HepG2 (cell line): ENCODE measurements around the gene C11orf91. TPM values are rescaled to one million over a fixed set of nuclear protein-coding genes. Genes with fewer than 3 reads are reported as not detected.

ENCODE experiments used
- ATAC-seq: fragments of 200-7000 bp; cut with Tn5 transposase; 3 replicates; pipeline ENCODE4 v1.9.1; 2020; ENCODE audit warnings: mild to moderate bottlenecking, moderate library complexity
- BruUV-seq: library from RNA; stranded (reverse); fragments of 400-500 nt; replicated peaks from 2 replicates; lab custom pipeline; 2021; lab: Mats Ljungman, UMichigan
- CTCF ChIA-PET: fragments of 300-600 bp; formaldehyde crosslinking; extraction: SDS; loops from one replicate; lab custom pipeline; 2021; ENCODE audit warnings: low total read pairs, inconsistent platforms, low intra/inter-chr PET ratio; lab: Yijun Ruan, JAX
- POLR2A ChIA-PET: fragments of 350-600 bp; sonication (Branson Sonifier 250); formaldehyde crosslinking; loops from one replicate; lab custom pipeline; 2020; ENCODE audit warnings: antibody characterized with exemption, inconsistent platforms; lab: Yijun Ruan, JAX
- DNase-seq: peaks from one replicate; pipeline ENCODE4 v3.0.0-alpha.2; 2015; ENCODE audit warnings: low spot score
- FAIRE-seq: peaks from 3 replicates; lab custom pipeline; 2011; peaks lifted over from hg19 to GRCh38; lab: Jason Lieb, UNC
- H2AFZ ChIP-seq: one replicate; pipeline ENCODE4 v1.6.1; 2011; ENCODE audit warnings: low read length, inconsistent platforms
- H3K27ac ChIP-seq: fragments of 300-600 bp; 3 replicates; pipeline ENCODE4 v1.8.0; 2011; ENCODE audit warnings: mixed run types, mild to moderate bottlenecking, mixed read lengths, low read length, inconsistent platforms; ENCODE audit not compliant: insufficient read depth; ENCODE audit errors: extremely low read length
- H3K27me3 ChIP-seq, 2 experiments: fragments of 200-600 bp in 1 of 2; 2 replicates in 1 of 2; 3 replicates in 1 of 2; pipeline versions ENCODE4 v1.6.0 to v1.8.0; 2011; ENCODE audit warnings: low read length in 2 of 2, mild to moderate bottlenecking in 2 of 2, moderate library complexity in 2 of 2, inconsistent platforms in 1 of 2; ENCODE audit not compliant: insufficient read depth in 2 of 2, control insufficient read depth in 1 of 2
- H3K36me3 ChIP-seq, 2 experiments: fragments of 200-600 bp in 1 of 2; replicated peaks in 1 of 2; 2 replicates in 1 of 2; 3 replicates in 1 of 2; pipeline versions ENCODE4 v1.5.1 to v1.8.0; 2011; ENCODE audit warnings: low read length in 2 of 2, inconsistent platforms in 1 of 2; ENCODE audit not compliant: insufficient read depth in 2 of 2, control insufficient read depth in 1 of 2
- H3K4me1 ChIP-seq: 2 replicates; pipeline ENCODE4 v1.5.1; 2012; ENCODE audit warnings: low read length, inconsistent platforms; ENCODE audit not compliant: insufficient read depth
- H3K4me2 ChIP-seq: 2 replicates; pipeline ENCODE4 v1.6.0; 2011; ENCODE audit warnings: low read depth, low read length, inconsistent platforms
- H3K4me3 ChIP-seq, 3 experiments: fragments of 200-600 bp in 1 of 3; sonication (generic), shearing (Covaris generic) in 1 of 3; replicated peaks in 1 of 3; 2 replicates each; pipeline ENCODE4 v1.5.1; 2011 to 2016; ENCODE audit warnings: low read length in 3 of 3, inconsistent platforms in 2 of 3, low read depth in 2 of 3, mild to moderate bottlenecking in 2 of 3, control low read depth in 1 of 3, mixed read lengths in 1 of 3; ENCODE audit not compliant: insufficient read depth in 1 of 3
- H3K79me2 ChIP-seq: one replicate; pipeline ENCODE4 v1.6.1; 2011; ENCODE audit warnings: low read length, inconsistent platforms; ENCODE audit not compliant: insufficient read depth
- H3K9ac ChIP-seq: 2 replicates; pipeline ENCODE4 v1.6.0; 2011; ENCODE audit warnings: mild to moderate bottlenecking, low read depth, low read length, inconsistent platforms; ENCODE audit not compliant: insufficient read depth
- H3K9me3 ChIP-seq: 2 replicates; pipeline ENCODE4 v1.5.1; 2012; ENCODE audit warnings: mild to moderate bottlenecking, low read length
- H4K20me1 ChIP-seq: 2 replicates; pipeline ENCODE4 v1.6.0; 2011; ENCODE audit warnings: inconsistent platforms, mild to moderate bottlenecking, low read length, moderate library complexity; ENCODE audit not compliant: insufficient read depth
- MLLT10 ChIP-seq: sonication (generic); formaldehyde crosslinking; IDR thresholded peaks from 2 replicates; pipeline ENCODE4 v1.4.0; 2020; ENCODE audit warnings: missing genetic modification reagents
- POLR2AphosphoS2 ChIP-seq: IDR thresholded peaks from 2 replicates; pipeline ENCODE4 v1.6.1; 2011; ENCODE audit warnings: low read depth, low read length, improper control_type of control experiment
- PRDM15 ChIP-seq: sonication (generic); formaldehyde crosslinking; IDR thresholded peaks from 2 replicates; pipeline ENCODE4 v1.4.0; 2020; ENCODE audit warnings: missing genetic modification reagents
- REST ChIP-seq, 2 experiments: IDR thresholded peaks; 2 replicates each; pipeline ENCODE4 v1.6.1; 2011 to 2012; ENCODE audit warnings: low read length in 2 of 2, borderline replicate concordance in 1 of 2, low read depth in 1 of 2, mild to moderate bottlenecking in 1 of 2, moderate library complexity in 1 of 2
- TERF1 ChIP-seq: sonication (generic); formaldehyde crosslinking; IDR thresholded peaks from 2 replicates; pipeline ENCODE4 v1.8.0; 2022; ENCODE audit warnings: mild to moderate bottlenecking, missing genetic modification reagents, moderate library complexity
- THAP9 ChIP-seq: sonication (generic); formaldehyde crosslinking; IDR thresholded peaks from 2 replicates; pipeline ENCODE4; 2020; ENCODE audit warnings: missing genetic modification reagents, mild to moderate bottlenecking, borderline replicate concordance
- ZNF207 ChIP-seq: fragments of 450-650 bp; IDR thresholded peaks from 2 replicates; pipeline ENCODE4 v1.6.1; 2016; ENCODE audit warnings: antibody characterized with exemption, borderline replicate concordance
- ZNF530 ChIP-seq: sonication (generic); formaldehyde crosslinking; IDR thresholded peaks from 2 replicates; pipeline ENCODE4 v1.5.0; 2020; ENCODE audit warnings: low read depth, mild to moderate bottlenecking, missing genetic modification reagents
- ZSCAN30 ChIP-seq: sonication (generic); formaldehyde crosslinking; IDR thresholded peaks from 2 replicates; pipeline ENCODE4 v1.5.0; 2020; ENCODE audit warnings: mild to moderate bottlenecking, missing genetic modification reagents
- WGBS: methylation state at CpG from one replicate; pipeline ENCODE4 v1.1.6; 2017; ENCODE audit warnings: low lambda C conversion rate; 5-methylcytosine and 5-hydroxymethylcytosine counted together
- in situ Hi-C: cut with HindIII; loops from 2 replicates; pipeline ENCODE4 v1.10.0; 2017; ENCODE audit warnings: low pct_unique_long_range_greater_than_20kb; ENCODE audit not compliant: extremely low pct_ligation_motif_present
- intact Hi-C: fragments of 100-400 bp; cut with micrococcal nuclease; formaldehyde crosslinking; loops from one replicate; pipeline ENCODE4 v1.10.0; 2022; ENCODE audit not compliant: unreplicated experiment
- polyA plus RNA-seq, 8 experiments: library from polyadenylated mRNA; depleted of rRNA in 3 of 8; stranded (reverse) in 7 of 8; unstranded in 1 of 8; fragments of >200 nt; fragmentation: Illumina TruSeq in 4 of 8; extraction: Trizol in 4 of 8; gene quantifications; 2 replicates each; pipeline versions ENCODE4 v1.2.1 to v1.2.3, GENCODE V29; 2011 to 2016; ENCODE audit warnings: low read depth in 4 of 8, missing spikeins in 1 of 8, mixed read lengths in 1 of 8; ENCODE audit not compliant: insufficient read depth in 1 of 8
- total RNA-seq, 5 experiments: library from RNA; depleted of rRNA; stranded (reverse); fragments of >200 nt; fragmentation: Illumina TruSeq; extraction: Trizol; gene quantifications; 2 replicates each; pipeline ENCODE4 v1.2.3, GENCODE V29; 2016; ENCODE audit warnings: low read depth in 1 of 5

C11orf91 gene
- total and polyA plus RNA-seq, 2 of the 13 experiments (the other 11 are each of a cell fraction or from before 2014, with no cell fraction given): 0.35 TPM; not detected in 1

GRCh38 chr11:33704240-33705002, 3.8 kb upstream of the C11orf91 start (continued):
- TF ChIP-seq MLLT10 (CRISPR knock-in tag) (no peak), REST (IDR thresholded peaks at IDR 0.05; ENCODE audit: borderline replicate concordance in 1 of 2, low read depth in 1 of 2, low read length in 2 of 2) (no peak), THAP9 (CRISPR knock-in tag) (no peak)

GRCh38 chr11:33703788-33704187, 3.2 kb upstream of the C11orf91 start:
- ChIA-PET POLR2A (interaction anchor here (2.4 kb wide), 1 partner anchor 32 kb away, joined by 9 read pairs; the partner anchor contains the start of gene CD59), CTCF (no interaction called here)
- no peak overlapping the region for H2AFZ ChIP-seq
- no peak overlapping the region for H3K4me3 ChIP-seq
- H3K27ac ChIP-seq: no peak overlapping the region
- no peaks in the 10 kb centered on the region for H3K27me3 ChIP-seq
- no peaks in the 10 kb centered on the region for H3K79me2 ChIP-seq
- ATAC-seq (no peak), FAIRE-seq (no peak), DNase-seq (no peak)
- H3K36me3 ChIP-seq: no peaks in the 10 kb centered on the region; a peak in 1 of 5 replicates
- H3K9me3 ChIP-seq: no peaks in the 10 kb centered on the region
- in situ Hi-C loops: no loop called here
- peaks cover 80% of the 10 kb centered on the region for H3K4me1 ChIP-seq
- H4K20me1 ChIP-seq: no peaks in the 10 kb centered on the region; the same call in 1 of the 2 replicates
- no peak overlapping the region for H3K9ac ChIP-seq
- 65% methylated on average over 4 of the region's 4 CpGs for WGBS
- H3K4me2 ChIP-seq: no peak overlapping the region
- BruUV-seq: no TSS peak
- intact Hi-C loops: no loop called here
- TF ChIP-seq ZSCAN30 (CRISPR knock-in tag) (no peak), PRDM15 (CRISPR knock-in tag) (no peak), POLR2AphosphoS2 (no peak), ZNF207 (no peak), TERF1 (CRISPR knock-in tag) (no peak), ZNF530 (CRISPR knock-in tag) (no peak)
